Pancreas (tissue), 10 donors: Measurements from ENCODE around the gene ZFHX2. TPM values are rescaled to one million over a fixed set of nuclear protein-coding genes. Genes with fewer than 3 reads are reported as not detected.

Experiments used
- ATAC-seq, 4 donors: fragments of 200-7000 bp; cut with Tn5 transposase; one replicate each; pipeline versions ENCODE4 v1.8.0 to v1.9.1; 2020; ENCODE audit warnings: mild to moderate bottlenecking in 4 of 4, moderate library complexity in 4 of 4
- DNase-seq, 6 donors: peaks; one replicate each; pipeline ENCODE4 v3.0.0-alpha.2; 2020
- FAIRE-seq: peaks from 2 replicates; lab custom pipeline; 2012; peaks lifted over from hg19 to GRCh38; lab: Jason Lieb, UNC
- H3K27ac ChIP-seq, 4 donors: fragments of 200-600 bp; sonication (generic); 1 replicate in 3 of 4; 2 replicates in 1 of 4; pipeline versions ENCODE4 v1.5.0 to v1.8.0; 2020
- H3K27me3 ChIP-seq, 4 donors: fragments of 200-600 bp; one replicate each; pipeline ENCODE4 v1.8.0; 2021
- H3K36me3 ChIP-seq, 3 donors: fragments of 200-600 bp; sonication (generic) in 1 of 3; one replicate each; pipeline versions ENCODE4 v1.5.0 to v1.8.0; 2020 to 2021
- H3K4me1 ChIP-seq, 3 donors: fragments of 200-600 bp; one replicate each; pipeline ENCODE4 v1.8.0; 2021
- H3K4me3 ChIP-seq, 4 donors: fragments of 200-600 bp; sonication (generic) in 2 of 4; one replicate each; pipeline versions ENCODE4 v1.5.0 to v1.8.0; 2020 to 2021
- H3K9me3 ChIP-seq, 4 donors: fragments of 200-600 bp; one replicate each; pipeline ENCODE4 v1.8.0; 2021
- CTCF ChIP-seq, 4 donors: fragments of 200-600 bp; sonication (generic) in 3 of 4; IDR thresholded peaks; one replicate each; pipeline versions ENCODE4 v1.5.0 to v1.8.0; 2021; ENCODE audit warnings: antibody characterized with exemption in 4 of 4
- WGBS, 2 donors: extraction: QIAGEN DNeasy Blood & Tissue Kit; methylation state at CpG; one replicate each; pipeline ENCODE4 v1.1.7; 2013; 5-methylcytosine and 5-hydroxymethylcytosine counted together
- intact Hi-C, 3 donors: fragments of 100-400 bp; cut with DNase I; formaldehyde crosslinking; loops; one replicate each; pipeline versions ENCODE4 v1.11.1 to v1.14.2; 2022
- polyA plus RNA-seq, 2 donors: library from polyadenylated mRNA; stranded (reverse); fragments of 200-250 nt; gene quantifications; one replicate each; pipeline ENCODE4 v1.2.3, GENCODE V29; 2013
- total RNA-seq, 6 donors: library from RNA; stranded (reverse); fragmentation: NEBNext Ultra II Directional in 4 of 6; extraction: Animal tissue kit (Norgen Biotek cat#: 25700) in 4 of 6; gene quantifications; one replicate each; pipeline versions ENCODE4 v1.2.1 to v1.2.4, GENCODE V29; 2021 to 2023
- donor health status: healthy with polysubstance abuse.
- donor health status: DM: no; HTN: no; CAD: no; lungs with moderate emphysema.
- donor health status: DM: no; HTN: no; CAD: no.
- donor health status: control.
- donor health status: control.
- donor health status: Bipolar disorder and iron deficiency.
- donor health status: DM: yes; HTN: yes; CAD: no.
- donor health status: DM: no; HTN: no; CAD: no.
- donor health status: DM: no; HTN: no; CAD: no.
- donor health status: DM: yes; HTN: yes; CAD: no.

Gene ZFHX2
- total and polyA plus RNA-seq, 8 donors, result 0.63 to 3.8 (median 1.2) TPM

GRCh38 chr14:23521785-23522640, 29.6 kb downstream of the ZFHX2 start:
- no peak for TF ChIP-seq CTCF (IDR thresholded peaks at IDR 0.05)
- FAIRE-seq, result no peak
- Histone ChIP-seq H3K27ac (no peak overlapping the region), H3K4me1 (no peaks in the 10 kb centered on the region), H3K27me3 (no peaks in the 10 kb centered on the region), H3K36me3 (no peaks in the 10 kb centered on the region), H3K9me3 (no peaks in the 10 kb centered on the region), H3K4me3 (no peak overlapping the region)
- no peak for ATAC-seq
- no peak for DNase-seq
- intact Hi-C loops, result no loop called here
- WGBS, 2 donors, result 85 to 86% methylated on average over 20 of the region's 20 CpGs

GRCh38 chr14:23520899-23521533, 30.5 kb downstream of the ZFHX2 start:
- intact Hi-C loops, result no loop called here
- no peak overlapping the region for H3K27ac ChIP-seq
- no peaks in the 10 kb centered on the region for H3K4me1 ChIP-seq
- H3K4me3 ChIP-seq, result no peak overlapping the region
- no peak for DNase-seq
- WGBS, 2 donors, result 80 to 85% methylated on average over 14 of the region's 14 CpGs
- ATAC-seq, result no peak
- no peak for FAIRE-seq
- no peaks in the 10 kb centered on the region for H3K36me3 ChIP-seq
- no peak for TF ChIP-seq CTCF (IDR thresholded peaks at IDR 0.05)
- no peaks in the 10 kb centered on the region for H3K27me3 ChIP-seq
- no peaks in the 10 kb centered on the region for H3K9me3 ChIP-seq

GRCh38 chr14:23518709-23519108, 32.9 kb downstream of the ZFHX2 start:
- no peak overlapping the region for H3K4me3 ChIP-seq
- intact Hi-C loops, result no loop called here
- TF ChIP-seq CTCF (IDR thresholded peaks at IDR 0.05), result no peak
- WGBS, 2 donors, result 82 to 85% methylated on average over 4 of the region's 4 CpGs
- no peaks in the 10 kb centered on the region for H3K9me3 ChIP-seq
- no peak for FAIRE-seq
- no peak overlapping the region for H3K27ac ChIP-seq
- no peaks in the 10 kb centered on the region for H3K36me3 ChIP-seq
- no peak for DNase-seq
- no peak for ATAC-seq
- H3K27me3 ChIP-seq, result no peaks in the 10 kb centered on the region
- H3K4me1 ChIP-seq, result no peaks in the 10 kb centered on the region

- Histone ChIP-seq H3K27me3 (no peaks in the 10 kb centered on the region), H3K36me3 (no peaks in the 10 kb centered on the region), H3K4me3 (no peak overlapping the region), H3K27ac (no peak overlapping the region), H3K4me1 (no peaks in the 10 kb centered on the region), H3K9me3 (no peaks in the 10 kb centered on the region)
- WGBS, 2 donors, result 73 to 75% methylated on average over 6 of the region's 6 CpGs
- FAIRE-seq, result no peak
- ATAC-seq, result no peak
- DNase-seq, result no peak
- intact Hi-C loops, result no loop called here
- no peak for TF ChIP-seq CTCF (IDR thresholded peaks at IDR 0.05)
Observed at GRCh38 chr14:23517650-23518326, 33.8 kb downstream of the ZFHX2 start.
